Activated gamma-delta T cell treated with anti-CD3 and anti-CD28 coated beads, Interleukin-2, amount 50 U/mL, for 16 hours (primary cell): ENCODE data around the gene GNG7.
"Not testable (repeated sequence)": the region's sequence is repeated elsewhere in the genome, so short reads cannot be mapped to it uniquely, and the experiment has no call there.

Source experiments
- DNase-seq: peaks from one replicate; pipeline ENCODE4 v3.0.0-alpha.2; 2020; ENCODE audit warnings: low read depth

GNG7 gene

GRCh38 chr19:2533686-2534422 is 168.6 kb downstream of the GNG7 start:
- no peak for DNase-seq

DNA sequence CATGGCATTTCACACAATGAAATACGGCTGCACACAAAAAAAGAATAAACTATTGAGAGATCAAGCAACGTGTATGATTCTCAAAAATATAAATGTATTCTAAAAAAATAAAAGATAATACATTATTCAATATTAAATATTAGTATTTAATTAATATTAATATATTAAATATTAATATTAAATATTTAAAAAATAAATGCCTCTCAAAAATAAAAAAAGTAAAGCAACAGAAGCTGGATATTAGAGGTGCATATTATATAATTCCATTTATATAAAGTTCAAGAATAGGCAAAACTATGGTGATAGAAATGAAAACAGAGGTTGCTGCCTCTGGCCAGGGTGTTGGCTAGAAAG is 169.4 kb downstream of the GNG7 start:
- DNase-seq, result no peak

DNA sequence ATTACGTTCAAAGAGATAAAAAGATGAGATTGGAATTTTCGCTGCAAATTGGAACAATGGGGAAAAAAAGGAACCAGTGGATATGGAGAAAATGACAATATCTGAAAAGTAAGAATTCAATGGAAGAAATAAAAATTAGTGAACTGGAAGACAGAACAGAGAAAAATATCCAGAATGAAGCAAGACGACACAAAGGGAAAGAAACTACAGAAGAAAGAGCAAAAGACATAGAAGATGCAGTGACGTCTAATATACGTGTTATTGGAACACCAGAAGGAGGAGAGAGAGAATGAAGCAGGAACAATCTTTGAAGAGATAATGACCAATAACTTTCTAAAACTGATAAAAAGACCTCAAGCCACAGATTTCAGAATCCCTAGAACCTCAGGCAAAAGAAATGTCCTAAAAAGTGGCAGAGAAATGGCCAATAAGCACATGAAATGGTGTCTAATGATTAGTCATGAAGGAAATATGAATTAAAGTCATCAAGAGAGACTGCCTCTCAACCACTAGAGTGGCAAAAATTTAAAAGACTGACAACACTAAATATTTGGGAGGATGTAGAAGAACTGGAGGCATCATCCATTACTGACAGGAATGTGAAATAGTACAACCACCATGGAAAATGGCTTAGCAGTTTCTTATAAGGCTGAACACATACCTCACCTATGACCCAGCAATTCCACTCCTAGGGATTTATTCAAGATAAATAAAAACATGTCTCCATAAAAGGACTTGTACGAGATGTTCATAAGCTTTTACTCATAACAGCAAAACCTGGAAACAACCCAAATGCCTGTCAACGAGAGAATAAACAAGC is 170.0 kb downstream of the GNG7 start:
- no peak for DNase-seq

- not testable (repeated sequence) for DNase-seq
These were observed 172.6 kb downstream of the GNG7 start for GRCh38 chr19:2529942-2530341.

DNA sequence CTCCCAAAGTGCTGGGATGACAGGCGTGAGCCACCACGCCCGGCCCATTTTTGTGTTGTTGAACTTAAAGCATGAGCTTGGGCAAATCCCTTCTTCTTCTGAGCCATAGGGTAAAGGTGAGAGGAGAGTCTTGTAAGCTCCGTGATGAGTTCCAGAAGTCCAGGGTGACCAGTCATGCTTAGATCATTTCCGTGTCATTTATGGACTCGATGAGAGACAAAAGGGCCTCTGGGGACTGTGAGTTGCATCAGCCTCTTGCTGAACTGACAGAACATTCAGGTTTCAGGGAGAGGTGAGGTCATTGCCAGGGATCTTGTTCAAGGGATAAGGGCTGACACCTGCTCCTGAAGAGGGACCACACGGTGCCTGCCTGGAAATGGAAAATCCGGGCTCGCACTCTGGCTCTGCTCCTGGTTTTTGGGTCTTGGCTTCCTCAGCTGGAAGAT is 173.0 kb downstream of the GNG7 start:
- no peak for DNase-seq

- DNase-seq, result no peak
These were observed 173.8 kb downstream of the GNG7 start for GRCh38 chr19:2528675-2529101.

DNA sequence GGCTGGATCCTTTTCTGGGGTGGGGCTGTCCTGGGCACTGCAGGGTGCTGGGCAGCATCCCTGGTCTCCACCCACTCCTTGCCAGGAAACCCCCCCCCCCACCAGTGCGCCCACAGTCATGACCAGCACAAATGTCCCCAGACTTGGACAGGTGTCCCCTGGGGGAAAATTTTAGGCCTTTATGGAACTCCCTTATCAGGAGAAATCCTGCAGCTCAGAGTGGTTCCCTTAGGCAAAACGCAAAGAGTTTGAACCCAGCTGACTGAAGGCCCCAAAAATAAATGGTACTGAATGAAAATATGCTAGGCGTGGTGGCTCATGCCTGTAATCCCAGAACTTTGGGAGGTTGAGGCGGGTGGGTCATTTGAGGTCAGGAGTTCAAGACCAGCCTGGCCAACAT is 174.8 kb downstream of the GNG7 start:
- DNase-seq, result no peak

GRCh38 chr19:2527171-2527570 is 175.3 kb downstream of the GNG7 start:
- no peak for DNase-seq

- no peak for DNase-seq
These were observed 177.4 kb downstream of the GNG7 start for GRCh38 chr19:2524840-2525723.

DNA sequence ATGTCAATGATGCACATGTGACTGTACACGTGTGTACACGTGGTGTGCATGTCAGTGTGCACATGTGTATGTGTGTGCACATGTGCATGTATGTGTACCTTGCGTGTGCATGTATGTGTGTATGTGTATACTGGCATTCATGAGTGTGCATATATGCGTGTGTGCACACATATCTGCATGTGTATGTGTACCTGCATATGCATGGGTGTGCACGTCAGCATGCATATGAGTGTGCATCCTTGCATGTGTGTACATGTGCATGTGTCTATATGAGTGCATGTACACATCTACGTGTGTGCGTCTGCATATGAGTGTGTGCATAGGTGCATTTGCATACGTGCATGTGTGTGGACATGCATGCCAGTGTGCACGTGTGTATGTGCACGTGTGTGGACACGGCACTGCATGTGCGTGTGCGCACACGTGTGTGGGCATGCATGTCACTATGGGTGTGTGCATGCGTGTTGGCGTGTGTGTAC is 178.1 kb downstream of the GNG7 start:
- DNase-seq, result no peak

DNA sequence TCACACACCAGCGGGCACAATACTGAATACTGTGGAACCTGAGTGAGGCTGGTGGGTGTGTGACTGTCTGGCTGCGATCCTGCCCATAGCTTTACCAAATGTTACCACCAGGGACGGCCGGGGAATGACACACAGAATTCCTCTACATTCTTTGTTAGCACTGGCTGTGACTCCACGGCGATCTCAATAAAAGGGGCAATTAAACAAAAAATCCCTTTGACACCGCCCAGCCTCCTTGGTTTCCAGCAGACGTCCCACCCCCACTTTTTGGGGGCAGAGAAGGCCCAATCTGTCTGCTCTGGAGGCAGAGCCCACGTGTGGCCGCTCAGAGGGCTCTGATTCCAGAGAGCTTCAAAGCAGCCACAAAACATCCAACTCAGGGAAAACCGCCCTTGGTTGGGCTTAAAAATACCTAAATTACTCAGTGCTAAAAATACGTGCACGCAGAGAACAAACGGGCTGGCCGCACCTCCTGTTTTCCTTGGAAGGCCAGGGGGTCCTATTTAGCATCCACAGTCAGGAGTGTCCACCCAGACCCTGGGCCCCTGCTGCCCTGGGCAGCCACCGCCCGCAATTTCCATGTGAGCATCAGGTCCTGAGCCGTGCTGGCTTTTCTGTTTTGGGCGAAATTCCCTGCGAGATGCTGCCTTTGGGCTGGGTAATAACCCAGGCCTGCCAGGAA is 178.7 kb downstream of the GNG7 start:
- no peak for DNase-seq

DNA sequence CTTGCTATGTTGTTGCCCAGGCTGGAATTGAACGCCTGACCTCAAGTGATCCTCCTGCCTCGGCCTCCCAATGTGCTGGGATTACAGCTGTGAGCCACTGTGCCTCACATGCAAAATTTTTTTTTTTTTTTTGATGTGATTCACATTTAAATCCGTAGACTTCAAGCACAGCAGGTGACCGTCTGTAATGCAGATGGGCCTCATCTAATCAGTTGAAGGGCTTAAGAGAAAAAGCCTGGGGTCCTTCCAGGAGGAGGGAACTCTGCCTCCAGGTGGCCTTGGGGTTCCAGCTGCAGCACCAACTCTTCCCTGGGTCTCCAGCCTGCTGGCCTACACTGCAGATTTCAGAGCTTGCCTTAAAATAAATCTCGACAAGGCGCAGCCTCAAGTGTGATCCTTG is 183.0 kb downstream of the GNG7 start:
- DNase-seq, result no peak

- not testable (repeated sequence) for DNase-seq
These were observed 183.6 kb downstream of the GNG7 start for GRCh38 chr19:2518856-2519255.

DNA sequence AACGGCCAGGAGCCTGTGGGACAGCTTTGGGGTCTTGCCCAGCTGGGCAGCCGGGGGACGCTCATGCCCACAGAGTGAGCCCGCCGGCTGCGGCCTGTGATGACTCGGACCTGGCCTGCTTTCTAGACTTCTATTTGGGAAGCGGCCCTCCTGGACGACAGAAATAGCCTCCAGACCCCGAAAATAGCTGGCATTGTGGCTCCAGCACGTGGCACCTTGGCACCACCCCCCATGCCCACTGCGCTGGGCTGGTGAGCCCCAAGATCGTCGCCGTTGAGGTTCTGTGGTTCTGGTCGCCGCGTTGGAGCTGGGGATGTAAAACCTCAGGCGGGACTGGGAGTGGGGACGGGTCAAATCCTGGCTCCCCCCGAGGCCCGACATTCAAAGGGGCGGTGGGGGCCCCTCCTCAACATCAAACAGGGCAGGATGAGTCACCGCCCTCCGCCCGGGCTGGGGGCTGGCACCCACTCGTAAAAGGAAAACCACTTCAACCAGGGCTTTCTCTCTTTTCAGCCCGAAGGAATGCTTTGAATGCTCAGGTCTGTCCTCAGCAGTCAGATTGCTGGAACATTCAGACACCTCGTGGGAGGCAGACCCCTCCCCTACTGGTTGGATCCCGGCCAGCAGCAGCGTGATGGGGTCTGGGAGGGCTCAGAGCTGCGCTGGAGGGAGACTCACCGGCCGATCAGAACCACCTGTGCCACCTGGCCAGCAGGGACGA is 184.5 kb downstream of the GNG7 start:
- DNase-seq, result no peak

DNA sequence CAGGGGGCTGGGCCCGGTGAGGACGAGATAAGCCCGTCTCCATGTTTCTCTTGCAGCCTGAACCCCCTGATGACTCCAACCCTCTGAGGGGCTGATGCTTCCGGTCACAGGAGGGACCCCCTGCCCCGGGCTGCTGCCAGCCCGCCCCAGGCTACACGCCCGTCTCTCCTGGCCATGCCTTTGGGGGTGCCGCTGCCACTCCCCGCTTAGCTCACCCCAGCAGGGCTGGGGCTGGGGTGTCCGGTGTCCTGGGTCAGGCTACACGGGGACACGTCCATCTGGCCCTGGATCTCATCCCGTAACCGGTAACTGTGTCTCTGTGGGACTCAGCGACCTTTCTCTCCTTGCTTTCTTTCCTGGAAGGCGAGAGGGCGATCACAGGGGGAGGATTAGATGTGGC is 185.8 kb downstream of the GNG7 start:
- DNase-seq, result no peak

DNA sequence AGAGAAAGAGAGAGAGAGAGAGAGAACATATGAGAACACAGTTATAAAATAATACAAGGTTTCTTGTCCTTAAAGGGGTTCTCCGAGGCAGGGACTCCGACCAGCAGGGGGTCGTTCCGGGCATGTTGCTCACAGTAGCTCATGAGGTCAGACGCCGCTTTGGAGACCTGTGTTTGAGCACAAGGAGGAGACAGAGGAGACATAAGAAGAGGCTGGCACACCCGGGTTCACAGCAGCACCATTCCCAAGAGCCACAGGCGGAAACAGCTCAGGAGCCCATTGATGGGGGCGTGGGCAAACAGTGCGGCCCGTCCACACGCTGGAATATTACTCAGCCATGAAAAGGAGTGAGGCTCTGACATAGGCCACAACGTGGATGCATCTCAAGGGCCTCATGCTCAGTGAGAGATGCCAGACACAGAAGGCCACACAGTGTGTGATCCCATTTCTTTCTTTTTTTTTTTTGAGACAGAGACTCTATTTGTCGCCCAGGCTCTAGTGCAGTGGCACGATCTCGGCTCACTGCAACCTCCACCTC is 187.4 kb downstream of the GNG7 start:
- DNase-seq, result no peak

DNA sequence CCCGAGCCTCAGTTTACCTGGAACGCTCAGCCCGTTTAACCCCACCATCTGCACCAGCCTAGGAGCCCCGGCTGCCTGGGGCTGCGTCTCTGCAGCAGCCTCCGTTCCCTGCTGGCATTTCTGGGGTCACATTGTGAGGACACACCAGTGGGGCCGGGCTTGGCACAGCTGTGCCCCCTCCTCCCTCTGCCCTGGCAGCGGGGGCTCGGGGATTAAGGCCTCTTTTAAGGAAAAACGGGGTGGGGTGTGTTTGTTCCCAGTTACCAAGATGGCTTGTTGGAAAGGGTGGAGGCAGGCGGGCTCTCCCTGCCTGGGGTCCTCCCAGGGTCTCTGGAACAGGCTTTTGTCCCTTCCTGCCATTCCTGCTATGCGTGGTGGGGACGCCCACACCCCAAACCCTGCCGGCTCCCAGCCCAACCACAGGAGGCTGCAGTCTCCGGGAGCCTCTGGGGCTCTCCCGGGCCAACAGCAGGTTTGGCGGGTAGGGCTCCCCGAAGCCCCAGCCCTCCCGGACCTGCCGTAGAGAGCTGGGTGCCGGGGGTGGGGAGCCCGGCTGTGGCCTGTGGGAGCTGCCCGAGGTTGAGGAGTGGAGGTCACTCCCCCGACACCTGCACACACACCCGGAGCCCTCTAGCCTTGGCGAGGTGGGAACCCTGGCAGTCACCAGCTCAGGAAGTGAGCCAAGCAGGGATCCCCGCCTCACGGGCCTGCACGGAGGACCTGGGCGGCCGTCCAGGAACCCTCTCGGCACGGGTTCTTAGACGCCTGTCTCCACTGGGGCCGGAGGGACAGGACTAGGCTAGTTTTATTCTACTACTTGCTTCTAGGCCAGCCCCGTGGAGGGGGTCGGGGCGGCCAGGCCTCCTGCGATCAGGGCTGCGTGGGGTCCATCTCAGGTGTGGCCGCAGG is 189.7 kb downstream of the GNG7 start:
- no peak for DNase-seq

GRCh38 chr19:2511991-2512390 is 190.5 kb downstream of the GNG7 start:
- no peak for DNase-seq

- DNase-seq, result no peak
These were observed 190.9 kb downstream of the GNG7 start for GRCh38 chr19:2511570-2511969.

DNA sequence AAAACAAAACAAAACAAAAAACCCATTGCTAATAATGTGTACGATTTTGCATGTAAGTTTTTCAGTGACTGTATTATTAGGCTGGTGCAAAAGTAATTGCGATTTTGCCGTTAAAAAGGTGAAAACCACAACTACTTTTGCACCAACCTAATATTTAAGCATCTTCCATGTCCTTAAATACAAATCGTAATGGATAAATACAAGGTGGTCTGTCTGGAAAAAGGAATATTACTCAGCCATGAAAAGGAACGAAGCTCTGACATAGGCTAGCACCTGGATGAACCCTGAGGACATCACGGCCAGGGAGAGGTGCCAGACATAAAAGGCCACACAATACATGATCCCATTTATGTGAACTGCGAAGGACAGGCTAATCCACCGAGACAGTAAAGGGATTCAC is 193.4 kb downstream of the GNG7 start:
- no peak for DNase-seq
